8988T (cell line): Measurements from ENCODE around the gene EFNB3.

Source experiments
- DNase-seq: peaks from one replicate; pipeline ENCODE4 v3.0.0; 2011

EFNB3 gene

GRCh38 chr17:7719661-7720060, 14.7 kb downstream of the EFNB3 start:
- DNase-seq = no peak

GRCh38 chr17:7720125-7720524, 15.1 kb downstream of the EFNB3 start:
- no peak for DNase-seq

DNA sequence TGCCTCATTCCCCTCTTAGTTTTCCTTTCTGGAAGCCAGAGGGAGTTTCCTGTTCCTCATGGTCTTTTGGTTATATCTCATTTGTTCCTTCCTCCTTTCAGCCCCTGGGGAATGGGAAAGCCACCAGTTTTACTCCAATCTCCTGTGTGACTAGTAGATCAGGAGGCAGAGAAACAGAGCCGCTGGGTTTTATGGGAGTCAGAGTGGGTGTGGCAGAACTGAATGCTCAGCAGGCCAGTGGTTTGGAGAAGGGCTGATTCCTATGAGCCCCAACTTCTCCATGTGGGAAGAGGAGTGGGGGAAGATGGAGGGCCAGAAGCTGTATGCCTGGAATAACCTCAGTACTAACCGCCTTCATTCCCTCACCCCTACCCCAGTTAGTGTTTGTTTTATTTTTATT, 16.6 kb downstream of the EFNB3 start:
- DNase-seq = no peak

DNA sequence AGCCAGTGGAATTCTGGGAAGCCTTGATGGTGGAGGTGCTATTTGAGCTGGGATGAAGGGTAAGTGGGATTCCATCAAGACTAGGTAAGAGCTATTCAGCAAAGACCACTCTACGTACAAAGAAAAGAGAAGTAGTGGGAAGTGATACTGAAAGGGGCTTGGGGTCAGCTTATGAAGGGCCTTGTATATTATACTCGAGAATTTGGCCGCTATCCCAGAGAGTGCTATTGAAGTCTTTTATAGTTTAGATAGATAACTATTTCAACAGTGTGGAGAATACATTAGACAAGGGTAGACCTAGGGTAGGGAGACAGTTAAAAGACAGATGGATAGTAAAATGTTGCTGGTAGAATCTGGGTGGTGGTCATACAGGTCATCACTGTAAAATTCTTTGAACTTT, 22.9 kb downstream of the EFNB3 start:
- no peak for DNase-seq

DNA sequence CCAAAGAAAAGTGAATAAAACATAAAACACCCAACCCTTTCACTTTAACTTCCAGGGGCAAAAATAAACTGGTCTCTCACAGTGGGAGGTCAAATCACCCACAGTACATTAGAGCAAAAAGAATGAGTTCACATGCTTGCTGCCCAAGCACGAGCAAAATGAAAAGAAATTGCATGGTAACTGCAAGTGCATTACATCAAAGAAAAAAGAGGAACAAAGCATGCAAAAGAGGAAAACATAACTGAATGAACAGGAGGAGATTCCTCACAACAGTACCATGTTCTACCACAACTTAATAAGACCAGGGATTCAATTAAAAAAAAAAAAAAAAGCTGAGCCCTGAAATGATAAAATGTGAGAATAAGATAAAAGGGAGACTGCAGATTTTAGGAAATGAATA, 24.8 kb downstream of the EFNB3 start:
- DNase-seq = no peak

DNA sequence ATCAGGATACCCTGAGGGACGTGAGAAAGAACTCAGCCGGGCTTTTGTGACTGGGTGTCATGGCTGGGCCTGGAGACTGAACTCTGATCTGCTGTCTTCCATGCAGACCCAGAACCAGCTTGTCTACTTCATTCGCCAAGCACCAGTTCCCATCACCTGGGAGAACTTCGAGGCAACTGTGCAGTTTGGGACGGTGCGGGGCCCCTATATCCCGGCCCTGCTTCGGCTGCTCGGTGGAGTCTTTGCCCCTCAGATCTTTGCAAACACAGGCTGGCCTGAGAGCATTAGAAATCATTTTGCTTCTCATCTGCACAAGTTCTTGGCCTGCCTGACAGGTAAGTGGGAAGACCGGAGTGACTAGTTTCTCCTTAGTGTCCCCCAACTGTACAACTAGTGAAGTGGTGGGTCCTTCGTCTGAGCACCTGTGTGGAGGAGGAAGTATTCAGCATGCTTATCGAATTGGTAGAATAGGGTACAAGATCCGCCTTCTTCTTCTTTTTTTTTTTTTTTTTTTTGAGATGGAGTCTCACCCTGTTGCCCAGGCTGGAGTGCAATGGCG, 28.1 kb downstream of the EFNB3 start:
- no peak for DNase-seq

GRCh38 chr17:7737601-7738000, 32.6 kb downstream of the EFNB3 start:
- no peak for DNase-seq

DNA sequence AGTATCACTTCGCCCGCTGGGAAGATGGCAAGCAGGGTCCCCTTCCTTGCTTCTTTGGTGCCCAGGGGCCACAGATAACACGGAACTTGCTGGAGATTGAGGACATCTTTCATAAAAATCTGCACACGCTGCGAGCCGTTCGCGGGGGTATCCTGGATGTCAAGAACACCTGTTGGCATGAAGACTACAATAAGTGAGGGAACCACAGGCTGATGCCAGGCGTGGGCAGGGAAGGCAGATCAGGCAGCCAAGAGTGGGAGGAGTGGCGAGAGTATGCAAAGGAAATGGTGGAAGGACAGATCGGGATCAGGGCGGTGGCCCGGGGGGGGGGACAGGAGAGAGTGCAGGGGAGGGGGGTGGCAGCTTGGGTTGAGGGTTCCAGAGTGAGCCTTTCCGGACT, 34.7 kb downstream of the EFNB3 start:
- no peak for DNase-seq

- DNase-seq = no peak
Measured at GRCh38 chr17:7740481-7741001, 35.5 kb downstream of the EFNB3 start.

DNA sequence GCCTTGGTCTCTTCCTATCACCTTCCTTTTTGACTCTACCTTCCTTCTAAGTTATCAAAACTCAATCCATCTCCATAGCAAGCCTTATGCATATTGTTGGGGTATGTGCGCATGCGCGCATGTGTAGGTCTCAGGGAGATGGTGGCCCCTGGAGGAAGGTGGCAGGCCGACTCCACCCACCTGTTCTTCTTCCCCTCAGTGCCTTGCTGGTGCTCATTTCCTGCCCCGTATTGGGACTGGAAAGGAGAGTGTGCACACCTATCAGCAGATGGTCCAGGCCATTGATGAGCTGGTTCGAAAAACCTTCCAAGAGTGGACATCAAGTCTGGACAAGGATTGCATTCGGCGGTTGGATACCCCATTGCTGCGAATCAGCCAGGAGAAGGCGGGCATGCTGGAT, 37.7 kb downstream of the EFNB3 start:
- no peak for DNase-seq

DNA sequence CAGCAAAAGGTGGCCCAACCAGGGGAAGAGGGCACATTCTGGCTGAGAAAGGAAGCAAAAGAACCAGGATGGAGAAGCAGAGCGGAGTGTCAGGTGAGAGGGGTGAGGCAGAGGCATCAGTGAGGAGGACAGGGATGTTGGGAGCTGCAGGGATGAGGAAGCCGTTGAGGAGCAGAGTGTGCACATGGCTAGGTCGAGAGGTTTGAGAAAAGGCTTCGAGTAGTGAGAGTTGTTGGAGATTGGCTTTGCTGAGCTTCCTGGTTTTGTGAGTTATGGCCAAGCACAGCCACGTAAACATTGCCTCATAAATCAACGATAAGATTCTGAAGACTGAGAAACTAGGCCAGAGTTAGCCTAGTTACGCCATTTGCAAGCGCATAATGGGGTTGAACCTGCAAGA, 39.4 kb downstream of the EFNB3 start:
- DNase-seq = no peak

DNA sequence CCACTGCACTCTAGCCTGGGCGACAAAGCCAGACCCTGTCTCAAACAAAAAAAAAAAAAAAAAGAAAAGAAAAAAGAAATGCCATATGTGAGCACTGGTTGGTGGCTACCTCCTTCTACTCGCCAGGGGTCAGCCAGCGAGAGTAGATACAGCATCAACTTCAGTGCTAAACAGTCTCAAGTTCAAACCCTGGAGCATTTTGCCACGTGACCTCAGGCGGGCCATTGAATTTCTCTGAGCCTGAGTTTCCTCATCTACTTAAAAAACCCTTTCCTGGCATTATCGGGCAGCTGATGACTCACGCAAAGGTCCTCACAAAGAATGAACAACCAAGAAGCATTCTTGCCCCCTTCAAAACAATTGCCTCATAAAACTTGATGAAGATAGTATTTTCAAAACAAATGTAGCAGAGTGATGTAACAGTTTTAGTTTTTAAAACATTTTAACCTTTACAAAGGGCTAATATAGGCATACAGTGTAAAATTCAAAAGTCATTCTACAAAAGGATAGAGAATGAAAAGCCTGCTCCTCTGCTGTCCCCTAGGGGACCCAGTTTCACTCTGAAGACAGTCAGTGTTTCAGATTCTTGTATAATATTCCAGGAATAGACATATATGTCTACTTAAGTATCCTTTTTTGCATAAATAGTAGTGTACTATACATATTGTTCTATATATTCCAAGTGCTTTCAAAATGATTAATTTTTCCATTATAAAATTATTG, 40.9 kb downstream of the EFNB3 start:
- DNase-seq = no peak

DNA sequence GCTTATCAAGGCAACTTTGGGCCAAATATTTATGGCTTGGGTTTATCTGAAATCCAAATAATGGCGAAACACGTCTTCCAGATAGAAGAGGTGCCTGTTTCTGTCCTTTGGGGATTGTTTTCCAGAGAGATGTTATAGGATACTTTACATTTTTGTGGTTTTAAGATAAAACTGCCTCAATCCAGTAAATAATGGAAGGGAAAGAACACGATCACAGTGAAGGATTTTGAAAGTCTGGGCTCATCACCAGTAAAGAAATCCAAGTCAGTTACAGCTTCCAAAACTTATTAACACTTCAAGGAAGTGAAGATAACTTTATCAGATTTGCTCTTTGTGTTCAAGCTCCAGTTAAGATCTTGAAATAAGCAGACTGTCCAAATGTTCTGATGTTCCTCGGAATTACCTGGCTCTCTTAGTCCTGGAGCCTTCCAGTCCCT, 42.7 kb downstream of the EFNB3 start:
- DNase-seq = no peak

GRCh38 chr17:7748076-7748775, 43.2 kb downstream of the EFNB3 start:
- no peak for DNase-seq

- no peak for DNase-seq
Measured at GRCh38 chr17:7750321-7750821, 45.4 kb downstream of the EFNB3 start.

- DNase-seq = no peak
Measured at GRCh38 chr17:7754656-7755055, 49.7 kb downstream of the EFNB3 start.

GRCh38 chr17:7755095-7755890, 50.3 kb downstream of the EFNB3 start:
- no peak for DNase-seq

GRCh38 chr17:7756968-7757367, 52.0 kb downstream of the EFNB3 start:
- no peak for DNase-seq
